H9 (cell line): ENCODE data around the gene IGF1R. TPM values are rescaled to one million over a fixed set of nuclear protein-coding genes. Genes with fewer than 3 reads are reported as not detected.
"Not testable (repeated sequence)": the region's sequence is repeated elsewhere in the genome, so short reads cannot be mapped to it uniquely, and the experiment has no call there.

Experiments
- DNase-seq: peaks from one replicate; pipeline ENCODE4 v3.0.0-alpha.2; 2017
- H2AFZ ChIP-seq: one replicate; pipeline ENCODE4 v1.6.1; 2013; ENCODE audit warnings: mild to moderate bottlenecking, low read length, control low read depth, moderate library complexity
- H2AK5ac ChIP-seq: 2 replicates; pipeline ENCODE4 v1.6.1; 2013; ENCODE audit warnings: low read length, control low read depth, mixed read lengths; ENCODE audit not compliant: insufficient read length
- H2BK120ac ChIP-seq: one replicate; pipeline ENCODE4 v1.6.1; 2013; ENCODE audit warnings: low read depth, mild to moderate bottlenecking, low read length, control low read depth, inconsistent platforms; ENCODE audit not compliant: poor library complexity, severe bottlenecking
- H2BK12ac ChIP-seq: 2 replicates; pipeline ENCODE4 v1.6.1; 2013; ENCODE audit warnings: low read length, control low read depth, mixed read lengths, low read depth; ENCODE audit not compliant: insufficient read length
- H2BK15ac ChIP-seq: 2 replicates; pipeline ENCODE4 v1.6.1; 2013; ENCODE audit warnings: low read depth, low read length, control low read depth
- H2BK20ac ChIP-seq: one replicate; pipeline ENCODE4 v1.6.1; 2013; ENCODE audit warnings: low read depth, mild to moderate bottlenecking, low read length, control low read depth, inconsistent platforms; ENCODE audit not compliant: poor library complexity, severe bottlenecking
- H2BK5ac ChIP-seq: 2 replicates; pipeline ENCODE4 v1.6.1; 2013; ENCODE audit warnings: low read length, control low read depth, mixed read lengths; ENCODE audit not compliant: insufficient read length
- H3K14ac ChIP-seq: 2 replicates; pipeline ENCODE4 v1.6.1; 2013; ENCODE audit warnings: low read length, control low read depth; ENCODE audit not compliant: insufficient read depth
- H3K18ac ChIP-seq: 2 replicates; pipeline ENCODE4 v1.6.1; 2013; ENCODE audit warnings: low read depth, mild to moderate bottlenecking, mixed read lengths, low read length, control low read depth; ENCODE audit not compliant: insufficient read length
- H3K23ac ChIP-seq: 2 replicates; pipeline ENCODE4 v1.6.1; 2013; ENCODE audit warnings: low read length, control low read depth, mixed read lengths, low read depth; ENCODE audit not compliant: insufficient read length
- H3K23me2 ChIP-seq: 2 replicates; pipeline ENCODE4 v1.6.1; 2013; ENCODE audit warnings: low read depth, mild to moderate bottlenecking, mixed read lengths, low read length, control low read depth; ENCODE audit not compliant: insufficient read length, poor library complexity, severe bottlenecking
- H3K27ac ChIP-seq: 2 replicates; pipeline ENCODE4 v1.5.1; 2013; ENCODE audit warnings: low read length, control low read depth, mixed read lengths, low read depth; ENCODE audit not compliant: insufficient read length
- H3K27me3 ChIP-seq: 2 replicates; pipeline ENCODE4 v1.6.1; 2013; ENCODE audit warnings: low read length, control low read depth, inconsistent platforms; ENCODE audit not compliant: insufficient read depth
- H3K4ac ChIP-seq: 2 replicates; pipeline ENCODE4 v1.6.1; 2013; ENCODE audit warnings: low read depth, mild to moderate bottlenecking, control low read depth, inconsistent platforms, low read length, moderate library complexity
- H3K4me1 ChIP-seq: 2 replicates; pipeline ENCODE4 v1.6.1; 2013; ENCODE audit warnings: low read length, control low read depth, inconsistent platforms; ENCODE audit not compliant: insufficient read depth
- H3K4me2 ChIP-seq: 2 replicates; pipeline ENCODE4 v1.6.1; 2013; ENCODE audit warnings: low read length, control low read depth, mixed read lengths; ENCODE audit not compliant: insufficient read length, insufficient read depth
- H3K56ac ChIP-seq: 2 replicates; pipeline ENCODE4 v1.6.1; 2013; ENCODE audit warnings: low read depth, mild to moderate bottlenecking, mixed read lengths, low read length, control low read depth; ENCODE audit not compliant: insufficient read length
- H3K79me1 ChIP-seq: 2 replicates; pipeline ENCODE4 v1.6.1; 2013; ENCODE audit warnings: low read depth, mild to moderate bottlenecking, moderate library complexity, low read length, control low read depth, inconsistent platforms; ENCODE audit not compliant: insufficient read depth, poor library complexity, severe bottlenecking
- H3K79me2 ChIP-seq: 2 replicates; pipeline ENCODE4 v1.6.1; 2013; ENCODE audit warnings: low read length, control low read depth, inconsistent platforms; ENCODE audit not compliant: insufficient read depth
- H3K9ac ChIP-seq: 2 replicates; pipeline ENCODE4 v1.6.1; 2013; ENCODE audit warnings: low read length, control low read depth, mixed read lengths; ENCODE audit not compliant: insufficient read length; ENCODE audit errors: extremely low read depth
- H3K9me3 ChIP-seq: one replicate; pipeline ENCODE4 v1.6.1; 2013; ENCODE audit warnings: low read depth, low read length, inconsistent platforms; ENCODE audit not compliant: control insufficient read depth
- H3T11ph ChIP-seq: one replicate; pipeline ENCODE4 v1.6.1; 2013; ENCODE audit warnings: mild to moderate bottlenecking, low read length, control low read depth, inconsistent platforms
- H4K20me1 ChIP-seq: one replicate; pipeline ENCODE4 v1.6.1; 2013; ENCODE audit not compliant: control insufficient read depth, insufficient read length, insufficient read depth
- H4K5ac ChIP-seq: 2 replicates; pipeline ENCODE4 v1.6.1; 2013; ENCODE audit warnings: low read depth, mild to moderate bottlenecking, mixed read lengths, low read length, control low read depth; ENCODE audit not compliant: insufficient read length
- H4K8ac ChIP-seq: replicated peaks from 2 replicates; pipeline ENCODE4 v1.6.1; 2013; ENCODE audit warnings: low read length, control low read depth, mixed read lengths, low read depth; ENCODE audit not compliant: insufficient read length
- H4K91ac ChIP-seq: 2 replicates; pipeline ENCODE4 v1.6.1; 2013; ENCODE audit warnings: low read depth, mild to moderate bottlenecking, moderate library complexity, mixed read lengths, low read length, control low read depth; ENCODE audit not compliant: insufficient read length
- H3K27ac Mint-ChIP-seq, 3 experiments: 2 replicates in 2 of 3; 3 replicates in 1 of 3; pipeline ENCODE4 v1.8.0; 2020 to 2021; ENCODE audit warnings: mixed read lengths in 3 of 3, mild to moderate bottlenecking in 1 of 3, moderate library complexity in 1 of 3
- H3K27me3 Mint-ChIP-seq: 2 replicates; pipeline ENCODE4 v1.8.0; 2021; ENCODE audit warnings: low read depth, mild to moderate bottlenecking, moderate library complexity, mixed read lengths
- H3K36me3 Mint-ChIP-seq, 3 experiments: 2 replicates in 2 of 3; 3 replicates in 1 of 3; pipeline ENCODE4 v1.8.0; 2020 to 2021; ENCODE audit warnings: low read depth in 3 of 3, mixed read lengths in 3 of 3; ENCODE audit not compliant: insufficient read depth in 1 of 3
- H3K4me1 Mint-ChIP-seq, 2 experiments: 2 replicates each; pipeline ENCODE4 v1.8.0; 2020; ENCODE audit warnings: mixed read lengths in 2 of 2
- H3K4me3 Mint-ChIP-seq, 2 experiments: 2 replicates in 1 of 2; 3 replicates in 1 of 2; pipeline ENCODE4 v1.8.0; 2020 to 2021; ENCODE audit warnings: mild to moderate bottlenecking in 2 of 2, mixed read lengths in 2 of 2, moderate library complexity in 1 of 2
- H3K9me3 Mint-ChIP-seq, 2 experiments: 2 replicates in 1 of 2; 3 replicates in 1 of 2; pipeline ENCODE4 v1.8.0; 2020; ENCODE audit warnings: mild to moderate bottlenecking in 2 of 2, mixed read lengths in 2 of 2, moderate library complexity in 1 of 2
- CTCF ChIP-seq: fragments of 200-600 bp; sonication (generic); conservative IDR thresholded peaks from 3 replicates; pipeline ENCODE4 v1.8.0; 2021; ENCODE audit warnings: antibody characterized with exemption, mild to moderate bottlenecking
- WGBS: extraction: QIAGEN DNeasy Blood & Tissue Kit; methylation state at CpG from one replicate; pipeline ENCODE4 v1.1.7; 2013; ENCODE audit warnings: missing lambda C conversion rate, low lambda C conversion rate, mixed read lengths; ENCODE audit not compliant: insufficient read length; ENCODE audit errors: extremely low coverage; 5-methylcytosine and 5-hydroxymethylcytosine counted together
- total RNA-seq: library from RNA; stranded (reverse); gene quantifications from 2 replicates; pipeline ENCODE4 v1.2.1, GENCODE V29; 2021

Gene IGF1R
- total RNA-seq, 1 experiment from 2014 or later, result 70.0 TPM

GRCh38 chr15:99002226-99002625 is 353.9 kb downstream of the IGF1R start:
- no peaks in the 10 kb centered on the region for H3K4me1 ChIP-seq
- no peak overlapping the region for H3K23ac ChIP-seq
- H3K9me3 Mint-ChIP-seq, result peaks cover 5% of the 10 kb centered on the region in 2 experiments; a peak in 2 of 5 replicates
- WGBS, result no CpG with 5 or more reads among the region's 3 CpGs
- no peak overlapping the region for H3K14ac ChIP-seq
- H2BK12ac ChIP-seq, result no peak overlapping the region
- H2BK120ac ChIP-seq, result no peak overlapping the region
- peaks cover 2% of the 10 kb centered on the region; the same call in 1 of the 2 replicates for H3K27me3 Mint-ChIP-seq
- DNase-seq, result no peak
- no peak overlapping the region for H2AFZ ChIP-seq
- no peak overlapping the region for H3K4ac ChIP-seq
- H2BK20ac ChIP-seq, result no peak overlapping the region
- no peak overlapping the region for H3K27ac ChIP-seq
- H2BK15ac ChIP-seq, result no peak overlapping the region
- H3K79me1 ChIP-seq, result no peaks in the 10 kb centered on the region
- H3K56ac ChIP-seq, result no peak overlapping the region
- TF ChIP-seq CTCF, result no peak
- no peak overlapping the region for H3K18ac ChIP-seq
- H3K79me2 ChIP-seq, result no peaks in the 10 kb centered on the region
- no peaks in the 10 kb centered on the region for H3K4me1 Mint-ChIP-seq
- H3K23me2 ChIP-seq, result no peaks in the 10 kb centered on the region
- H3K27ac Mint-ChIP-seq, result no peak overlapping the region
- H2AK5ac ChIP-seq, result no peak overlapping the region
- no peak overlapping the region for H3K4me2 ChIP-seq
- no peak overlapping the region for H4K8ac ChIP-seq
- H3K9ac ChIP-seq, result no peak overlapping the region
- H3K9me3 ChIP-seq, result no peaks in the 10 kb centered on the region
- H3K36me3 Mint-ChIP-seq, result no peaks in the 10 kb centered on the region
- H4K91ac ChIP-seq, result no peak overlapping the region
- H3K27me3 ChIP-seq, result no peaks in the 10 kb centered on the region
- H4K5ac ChIP-seq, result no peak overlapping the region
- H3K4me3 Mint-ChIP-seq, result no peak overlapping the region
- no peak overlapping the region for H2BK5ac ChIP-seq
- H4K20me1 ChIP-seq, result no peaks in the 10 kb centered on the region
- H3T11ph ChIP-seq, result no peak overlapping the region

DNA sequence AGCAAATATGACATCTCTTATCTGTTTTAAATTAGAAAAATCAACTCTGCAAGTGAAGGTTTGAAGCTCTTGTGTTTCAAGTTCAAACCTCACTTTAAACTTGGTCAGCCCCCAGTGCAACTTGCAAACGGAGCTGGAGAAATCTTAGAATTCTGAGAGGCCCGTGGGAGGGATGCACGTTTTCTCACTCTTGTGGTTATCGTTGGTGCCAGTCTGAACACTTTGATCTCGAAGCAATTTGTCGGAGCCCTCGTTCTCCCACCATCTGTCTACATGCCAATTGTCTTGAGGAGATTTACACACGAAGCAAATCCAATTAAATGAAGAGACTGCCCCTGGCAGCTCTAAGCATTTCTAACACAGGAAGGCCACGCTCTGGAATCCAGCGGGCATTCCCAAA is 355.0 kb downstream of the IGF1R start:
- H3K27me3 ChIP-seq, H3K9me3 Mint-ChIP-seq: not testable (repeated sequence)
- no CpG with 5 or more reads among the region's 10 CpGs for WGBS

More for the DNA sequence above, 355.0 kb downstream of the IGF1R start:
- H4K5ac ChIP-seq, H3K79me1 ChIP-seq, H2BK5ac ChIP-seq, H2BK20ac ChIP-seq, H3K27ac ChIP-seq, H4K20me1 ChIP-seq, H3K4me1 ChIP-seq, H4K91ac ChIP-seq, H3K9me3 ChIP-seq, H2AFZ ChIP-seq, H3K9ac ChIP-seq, H3T11ph ChIP-seq, H2BK15ac ChIP-seq, H3K4me1 Mint-ChIP-seq, H3K4ac ChIP-seq, H3K18ac ChIP-seq, H3K27ac Mint-ChIP-seq, H4K8ac ChIP-seq, H2AK5ac ChIP-seq, H2BK12ac ChIP-seq, H3K4me2 ChIP-seq, H3K23ac ChIP-seq, H3K4me3 Mint-ChIP-seq, H3K23me2 ChIP-seq, H3K14ac ChIP-seq, H3K36me3 Mint-ChIP-seq, H3K79me2 ChIP-seq, H3K56ac ChIP-seq, H2BK120ac ChIP-seq, H3K27me3 Mint-ChIP-seq, DNase-seq: not testable (repeated sequence)
